Activated T-helper 1 cell treated with Interleukin-2 at 50 U/mL for 16 hours (primary cell): Measurements from ENCODE around the gene PRR19.

ENCODE experiments used
- DNase-seq: peaks from one replicate; pipeline ENCODE4 v3.0.0-alpha.2; 2020; ENCODE audit warnings: low read depth

Gene PRR19

DNA sequence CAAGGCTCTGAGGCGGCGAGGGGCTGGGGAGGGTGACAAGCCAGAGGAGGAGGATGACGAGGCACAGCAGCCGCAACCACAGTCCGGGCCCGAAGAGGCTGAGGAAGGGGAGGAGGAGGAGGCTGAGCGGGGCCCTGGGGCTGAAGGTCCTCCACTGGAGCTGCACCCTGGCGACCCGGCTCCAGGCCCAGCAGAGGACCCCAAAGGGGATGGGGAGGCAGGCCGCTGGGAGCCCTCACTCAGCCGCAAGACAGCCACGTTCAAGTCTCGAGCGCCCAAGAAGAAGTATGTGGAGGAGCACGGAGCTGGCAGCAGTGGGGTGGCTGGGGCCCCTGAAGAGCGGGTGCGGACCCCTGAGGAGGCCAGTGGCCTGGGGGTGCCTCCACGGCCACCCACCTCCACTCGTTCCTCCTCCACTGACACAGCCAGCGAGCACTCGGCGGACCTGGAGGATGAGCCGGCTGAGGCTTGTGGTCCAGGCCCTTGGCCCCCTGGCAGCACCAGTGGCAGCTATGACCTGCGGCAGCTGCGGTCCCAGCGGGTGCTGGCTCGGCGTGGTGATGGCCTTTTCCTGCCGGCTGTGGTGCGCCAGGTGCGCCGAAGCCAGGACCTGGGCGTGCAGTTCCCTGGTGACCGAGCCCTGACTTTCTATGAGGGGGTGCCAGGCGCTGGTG lies 29.9 kb upstream of the PRR19 start:
- DNase-seq = no peak

GRCh38 chr19:42272535-42272897 lies 29.4 kb upstream of the PRR19 start:
- no peak for DNase-seq

DNA sequence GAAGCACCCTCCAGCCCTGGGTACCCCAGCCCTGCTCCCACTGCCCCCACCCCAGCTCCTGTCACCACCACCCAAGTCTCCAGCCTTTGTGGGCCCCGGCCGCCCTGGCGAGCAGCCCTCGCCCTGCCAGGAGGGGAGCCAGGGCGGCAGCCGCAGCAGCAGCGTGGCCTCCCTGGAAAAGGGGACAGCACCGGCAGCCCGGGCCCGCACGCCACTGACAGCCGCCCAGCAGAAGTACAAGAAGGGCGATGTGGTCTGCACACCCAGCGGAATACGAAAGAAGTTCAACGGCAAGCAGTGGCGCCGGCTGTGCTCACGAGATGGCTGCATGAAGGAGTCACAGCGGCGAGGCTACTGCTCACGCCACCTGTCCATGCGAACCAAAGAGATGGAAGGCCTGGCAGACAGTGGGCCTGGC lies 28.9 kb upstream of the PRR19 start:
- no peak for DNase-seq

- DNase-seq = no peak
Measured at GRCh38 chr19:42273407-42274064, 28.4 kb upstream of the PRR19 start.

GRCh38 chr19:42274065-42274682 lies 27.8 kb upstream of the PRR19 start:
- no peak for DNase-seq

- no peak for DNase-seq
Measured at GRCh38 chr19:42275103-42275502, 26.8 kb upstream of the PRR19 start.

DNA sequence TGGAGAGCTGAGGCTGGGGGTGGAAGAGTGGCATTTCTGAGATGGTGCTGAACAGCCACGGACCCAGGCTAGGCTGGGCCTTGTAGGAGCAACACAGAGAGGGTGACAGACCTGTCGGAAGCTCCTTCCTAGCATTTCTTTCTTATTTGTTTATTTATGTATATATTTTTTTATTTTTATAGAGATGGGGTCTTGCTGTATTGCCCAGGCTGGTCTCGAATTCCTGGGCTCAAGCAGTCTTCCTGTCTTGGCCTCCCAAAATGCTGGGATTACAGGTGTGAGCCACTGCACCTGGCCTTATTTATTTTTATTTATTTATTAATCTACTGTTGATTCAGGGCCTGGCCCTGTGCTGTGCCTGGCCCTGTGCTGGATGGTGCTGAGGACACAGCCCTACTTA lies 26.4 kb upstream of the PRR19 start:
- DNase-seq = no peak

DNA sequence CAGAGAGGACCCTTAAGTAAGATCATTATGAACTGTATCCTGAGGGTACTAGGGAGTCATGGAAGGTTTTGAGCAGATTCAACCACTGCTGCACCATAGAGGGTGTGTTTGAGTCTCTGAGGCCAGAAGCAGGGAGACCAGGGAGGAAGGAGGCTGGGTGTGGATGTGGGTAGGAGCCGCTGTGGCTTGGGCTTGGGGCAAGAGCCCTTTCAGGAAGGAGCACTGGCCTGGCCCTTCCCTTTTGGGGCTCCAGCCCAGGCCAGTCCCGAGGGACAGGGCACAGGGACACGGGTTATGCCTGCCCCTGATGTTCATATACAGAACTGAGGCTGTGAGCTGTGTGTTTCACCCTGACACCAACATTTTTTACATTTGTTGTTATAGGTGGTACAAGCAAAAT lies 25.6 kb upstream of the PRR19 start:
- DNase-seq = no peak

DNA sequence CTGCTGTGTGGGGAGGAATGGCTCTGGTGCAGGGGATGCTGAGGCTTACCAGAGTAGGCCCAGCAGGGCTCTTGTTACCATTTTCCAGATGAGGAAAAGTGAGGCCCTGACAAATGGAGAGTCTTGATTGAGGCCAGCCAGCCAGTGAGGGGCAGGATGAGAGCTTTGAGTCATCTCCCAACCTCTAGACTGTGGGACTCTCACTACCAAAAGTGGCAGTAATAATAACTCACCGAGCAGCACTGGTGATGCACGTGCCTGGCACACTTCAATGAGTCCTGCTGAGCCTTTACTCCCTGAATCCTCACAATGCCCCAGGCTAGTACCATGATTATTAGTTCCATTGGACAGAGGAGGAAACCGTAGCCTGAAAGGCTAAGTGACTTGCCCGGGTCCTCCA lies 25.1 kb upstream of the PRR19 start:
- DNase-seq = no peak

- DNase-seq = no peak
Measured at GRCh38 chr19:42277821-42278451, 24.0 kb upstream of the PRR19 start.

GRCh38 chr19:42278452-42279154 lies 23.3 kb upstream of the PRR19 start:
- no peak for DNase-seq

DNA sequence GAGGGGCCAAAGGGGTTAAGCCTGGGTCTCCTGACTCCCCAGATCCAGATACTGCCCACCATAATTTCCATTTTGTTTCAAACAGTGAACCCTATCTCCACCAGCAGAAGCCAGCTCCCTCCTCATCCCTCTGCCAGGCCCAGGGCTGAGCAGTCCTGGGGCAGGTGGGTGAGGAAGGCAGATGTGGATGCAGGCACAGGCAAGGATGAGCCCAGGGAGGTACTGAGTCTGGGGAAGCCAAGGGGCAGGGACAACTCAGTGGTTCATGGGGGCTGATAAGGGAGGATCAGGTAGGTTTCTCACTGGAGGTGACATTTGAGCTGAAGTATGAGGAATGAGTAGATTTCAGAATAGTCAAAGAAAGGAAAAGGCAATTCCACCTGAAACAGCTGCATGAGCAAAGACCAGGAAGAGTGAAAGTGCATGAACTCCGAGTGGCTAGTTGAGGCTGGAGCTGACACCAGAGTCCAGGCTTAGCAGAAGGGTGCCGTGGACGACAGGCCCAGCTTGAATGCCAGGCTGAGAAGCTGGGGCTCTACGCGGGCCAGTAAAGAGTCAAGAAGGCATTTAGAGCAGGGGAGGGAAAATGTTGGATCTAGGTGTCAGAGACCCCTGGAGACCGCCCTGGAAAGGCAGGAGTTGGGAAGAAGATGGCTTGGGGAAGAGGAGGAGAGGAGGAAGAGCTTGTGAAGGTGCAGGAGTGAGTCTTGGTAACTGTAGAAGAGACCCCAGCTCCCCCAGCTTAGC lies 22.6 kb upstream of the PRR19 start:
- DNase-seq = no peak

- peak; percentile 78 for DNase-seq
Measured at GRCh38 chr19:42279902-42280814, 21.8 kb upstream of the PRR19 start.

DNA sequence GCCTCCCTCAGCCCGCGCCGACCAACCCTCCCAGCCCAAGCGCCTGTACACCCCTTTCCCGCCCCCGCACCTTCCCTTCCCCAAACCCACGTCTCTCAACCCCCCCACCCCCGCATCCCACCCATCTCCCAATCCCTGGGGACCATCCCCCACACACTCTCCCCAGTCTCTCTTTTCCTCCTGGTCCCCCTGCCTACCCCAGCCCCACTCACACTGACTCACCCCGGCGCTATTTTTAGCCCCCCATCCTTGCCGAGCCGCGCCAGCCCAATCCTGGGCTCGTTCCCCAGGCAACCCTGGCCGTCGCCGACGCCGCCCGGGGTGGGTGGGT lies 21.2 kb upstream of the PRR19 start:
- no peak for DNase-seq

DNA sequence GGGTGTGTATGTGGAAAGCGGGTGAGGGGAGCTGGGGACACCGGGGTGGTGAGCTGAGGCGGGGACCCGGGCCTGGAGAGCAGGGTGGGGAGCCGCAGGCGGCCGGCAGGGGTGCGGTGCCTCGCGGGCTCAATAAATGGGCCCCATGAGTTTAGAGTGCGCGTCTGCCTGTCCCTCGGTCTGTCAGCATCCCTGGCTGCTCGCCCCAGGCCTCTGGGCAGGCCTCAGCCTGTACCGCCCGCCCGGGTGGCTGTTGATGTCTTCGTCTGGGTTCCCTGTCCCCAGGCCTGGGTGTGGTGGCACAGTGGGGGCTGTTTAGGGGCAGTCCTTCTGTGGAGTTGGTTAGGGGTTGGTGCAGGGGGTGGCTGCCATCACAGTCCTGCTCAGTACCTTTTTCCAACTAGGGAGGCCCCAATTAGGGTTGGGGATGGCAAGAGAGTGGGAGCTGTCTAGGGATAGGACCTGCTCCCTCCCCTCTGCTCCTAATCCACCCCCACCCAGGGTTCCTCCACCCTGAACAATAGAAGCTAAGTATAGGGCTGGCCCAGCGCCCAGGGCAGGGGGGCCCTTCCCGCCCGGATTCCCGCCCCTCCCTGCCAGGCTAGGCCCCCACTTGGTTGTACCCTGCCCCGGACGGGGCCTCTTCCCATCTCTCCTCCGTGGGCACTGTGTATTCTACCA lies 20.6 kb upstream of the PRR19 start:
- DNase-seq = no peak

- DNase-seq = no peak
Measured at GRCh38 chr19:42281827-42282762, 19.8 kb upstream of the PRR19 start.

GRCh38 chr19:42282819-42283187 lies 19.1 kb upstream of the PRR19 start:
- no peak for DNase-seq

DNA sequence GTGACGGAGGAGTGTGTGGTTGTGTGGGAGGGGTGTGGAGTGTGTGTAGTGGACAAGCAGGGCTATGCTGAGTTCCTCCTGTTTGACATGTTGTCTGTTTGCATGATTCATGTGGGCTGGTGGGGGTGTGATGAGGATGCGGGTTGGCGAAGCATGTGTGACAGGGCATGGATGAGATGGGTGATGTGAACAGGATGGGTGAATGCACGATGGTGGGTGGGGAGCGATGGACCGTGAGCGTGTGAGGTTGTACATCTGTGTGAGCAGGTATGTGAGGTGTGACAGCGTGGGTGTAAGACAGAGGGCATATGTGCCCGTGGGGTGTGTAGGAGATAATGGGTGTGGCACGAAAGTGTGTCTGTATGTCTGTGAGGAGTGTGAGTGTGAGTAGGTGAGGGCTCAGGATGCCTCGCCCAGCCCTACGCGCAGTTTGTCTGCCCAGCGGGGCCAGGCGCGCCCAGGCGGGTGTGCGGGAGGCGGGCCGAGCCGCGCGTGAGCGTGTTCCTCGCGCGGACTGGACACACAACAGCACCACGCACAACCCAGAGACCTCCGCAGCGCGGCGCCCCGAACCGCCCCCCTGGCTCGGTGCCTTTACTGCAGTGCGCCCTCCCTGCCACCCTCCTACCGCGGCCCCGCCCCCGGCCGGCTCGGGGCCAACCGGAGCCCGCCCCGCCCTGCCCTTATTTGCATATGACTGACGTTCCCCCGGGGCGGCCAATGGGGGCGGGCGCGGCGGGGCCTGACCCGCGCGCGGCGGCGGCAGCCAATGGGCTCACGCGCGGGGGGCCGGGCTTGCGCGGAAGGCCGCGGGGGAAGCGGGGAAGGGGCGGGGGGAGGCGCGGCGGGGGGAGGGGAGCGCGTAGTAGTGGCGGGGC lies 18.5 kb upstream of the PRR19 start:
- peak; percentile 98 for DNase-seq
